Subcutaneous abdominal adipose tissue (tissue), 5 donors: Measurements from ENCODE around the gene FKBP1B.

Source experiments
- H3K27ac ChIP-seq: one replicate; pipeline ENCODE4 v1.7.0; 2013; ENCODE audit warnings: low read depth, mild to moderate bottlenecking, inconsistent platforms, low read length, moderate library complexity
- H3K27me3 ChIP-seq, 5 donors: one replicate each; pipeline ENCODE4 v1.7.0; 2013; ENCODE audit warnings: low read length in 5 of 5, inconsistent platforms in 1 of 5; ENCODE audit not compliant: control insufficient read depth in 5 of 5, insufficient read depth in 4 of 5
- H3K36me3 ChIP-seq, 5 donors: one replicate each; pipeline ENCODE4 v1.7.0; 2013; ENCODE audit warnings: low read length in 5 of 5; ENCODE audit not compliant: control insufficient read depth in 5 of 5, insufficient read depth in 5 of 5
- H3K4me1 ChIP-seq, 5 donors: one replicate each; pipeline ENCODE4 v1.7.0; 2013; ENCODE audit warnings: low read length in 5 of 5, mild to moderate bottlenecking in 3 of 5, moderate library complexity in 1 of 5; ENCODE audit not compliant: control insufficient read depth in 5 of 5, insufficient read depth in 5 of 5
- H3K4me3 ChIP-seq, 5 donors: one replicate each; pipeline ENCODE4 v1.7.0; 2013; ENCODE audit warnings: low read length in 5 of 5, low read depth in 1 of 5
- H3K9ac ChIP-seq, 5 donors: one replicate each; pipeline ENCODE4 v1.7.0; 2013; ENCODE audit warnings: low read length in 5 of 5, mild to moderate bottlenecking in 4 of 5, moderate library complexity in 3 of 5
- H3K9me3 ChIP-seq, 5 donors: one replicate each; pipeline ENCODE4 v1.7.0; 2013; ENCODE audit warnings: low read length in 5 of 5; ENCODE audit not compliant: control insufficient read depth in 5 of 5
- donor health status: healthy.
- donor health status: healthy.
- donor health status: healthy.
- donor health status: healthy.
- donor health status: healthy.

FKBP1B gene

GRCh38 chr2:24058564-24059271, 9.2 kb downstream of the FKBP1B start:
- H3K9ac ChIP-seq = no peak overlapping the region
- no peak overlapping the region for H3K27ac ChIP-seq
- H3K4me3 ChIP-seq = no peak overlapping the region
- H3K36me3 ChIP-seq = peaks cover 0 to 4% (median 0%) of the 10 kb centered on the region in 5 donors
- H3K4me1 ChIP-seq = no peaks in the 10 kb centered on the region
- no peaks in the 10 kb centered on the region for H3K27me3 ChIP-seq
- no peaks in the 10 kb centered on the region for H3K9me3 ChIP-seq

- Histone ChIP-seq H3K27me3 (no peaks in the 10 kb centered on the region), H3K9ac (peak overlapping the region in 1 of 5 donors; percentile 10), H3K9me3 (no peaks in the 10 kb centered on the region), H3K27ac (no peak overlapping the region), H3K36me3 (peaks cover 30 to 47% (median 37%) of the 10 kb centered on the region in 5 donors), H3K4me3 (no peak overlapping the region), H3K4me1 (no peaks in the 10 kb centered on the region)
Observed at GRCh38 chr2:24065341-24065740, 15.8 kb downstream of the FKBP1B start.

- no peaks in the 10 kb centered on the region for H3K9me3 ChIP-seq
- no peak overlapping the region for H3K9ac ChIP-seq
- peaks cover 0 to 17% (median 13%) of the 10 kb centered on the region in 5 donors for H3K4me1 ChIP-seq
- no peak overlapping the region for H3K27ac ChIP-seq
- H3K4me3 ChIP-seq = no peak overlapping the region
- H3K36me3 ChIP-seq = peaks cover 16 to 55% (median 39%) of the 10 kb centered on the region in 5 donors
- no peaks in the 10 kb centered on the region for H3K27me3 ChIP-seq
Observed at GRCh38 chr2:24072259-24072658, 22.7 kb downstream of the FKBP1B start.

- peaks cover 6 to 43% (median 29%) of the 10 kb centered on the region in 5 donors for H3K36me3 ChIP-seq
- H3K9me3 ChIP-seq = no peaks in the 10 kb centered on the region
- no peak overlapping the region for H3K9ac ChIP-seq
- H3K27ac ChIP-seq = no peak overlapping the region
- peaks cover 0 to 24% (median 20%) of the 10 kb centered on the region in 5 donors for H3K4me1 ChIP-seq
- no peak overlapping the region for H3K4me3 ChIP-seq
- no peaks in the 10 kb centered on the region for H3K27me3 ChIP-seq
Observed at GRCh38 chr2:24073816-24074215, 24.3 kb downstream of the FKBP1B start.

GRCh38 chr2:24075259-24075658, 25.7 kb downstream of the FKBP1B start:
- Histone ChIP-seq H3K4me1 (peaks cover 0 to 24% (median 20%) of the 10 kb centered on the region in 5 donors), H3K4me3 (peak overlapping the region; percentile 84 to 100 (median 96)), H3K36me3 (peaks cover 6 to 42% (median 27%) of the 10 kb centered on the region in 5 donors), H3K9ac (peak overlapping the region in 3 of 5 donors; percentile 74 to 92 (median 77)), H3K27me3 (no peaks in the 10 kb centered on the region), H3K9me3 (no peaks in the 10 kb centered on the region), H3K27ac (peak overlapping the region; percentile 85)

- no peaks in the 10 kb centered on the region for H3K27me3 ChIP-seq
- H3K9me3 ChIP-seq = no peaks in the 10 kb centered on the region
- peak within 1 kb of the TSS; percentile 22 to 92 (median 86) for H3K9ac ChIP-seq
- peak within 1 kb of the TSS; percentile 84 to 100 (median 96) for H3K4me3 ChIP-seq
- H3K36me3 ChIP-seq = peaks cover 6 to 47% (median 32%) of the 10 kb centered on the region in 5 donors
- H3K27ac ChIP-seq = peak within 1 kb of the TSS; percentile 85
- H3K4me1 ChIP-seq = peaks cover 0 to 24% (median 20%) of the 10 kb centered on the region in 5 donors
Observed at GRCh38 chr2:24075915-24076848, 26.6 kb downstream of the FKBP1B start, which contains the start of gene SF3B6. Gene SF3B6, minus strand, starts transcription at chr2:24076326. Its CDS starts 97 bp downstream, at chr2:24076229.

GRCh38 chr2:24076849-24077534, 27.5 kb downstream of the FKBP1B start:
- peaks cover 6 to 47% (median 33%) of the 10 kb centered on the region in 5 donors for H3K36me3 ChIP-seq
- H3K9ac ChIP-seq = peak overlapping the region; percentile 1 to 86 (median 75)
- H3K27ac ChIP-seq = peak overlapping the region; percentile 85
- H3K4me3 ChIP-seq = peak overlapping the region; percentile 70 to 98 (median 85)
- H3K9me3 ChIP-seq = no peaks in the 10 kb centered on the region
- H3K27me3 ChIP-seq = no peaks in the 10 kb centered on the region
- peaks cover 0 to 24% (median 20%) of the 10 kb centered on the region in 5 donors for H3K4me1 ChIP-seq

- H3K36me3 ChIP-seq = peaks cover 6 to 47% (median 30%) of the 10 kb centered on the region in 5 donors
- no peaks in the 10 kb centered on the region for H3K9me3 ChIP-seq
- no peaks in the 10 kb centered on the region for H3K27me3 ChIP-seq
- H3K4me1 ChIP-seq = peaks cover 0 to 24% (median 20%) of the 10 kb centered on the region in 5 donors
- H3K9ac ChIP-seq = peak overlapping the region; percentile 1 to 86 (median 75)
- H3K4me3 ChIP-seq = peak overlapping the region; percentile 70 to 98 (median 85)
- peak overlapping the region; percentile 85 for H3K27ac ChIP-seq
Observed at GRCh38 chr2:24077535-24077877, 28.0 kb downstream of the FKBP1B start.

- H3K27me3 ChIP-seq = no peaks in the 10 kb centered on the region
- H3K27ac ChIP-seq = peak overlapping the region; percentile 85
- H3K4me3 ChIP-seq = peak overlapping the region; percentile 70 to 98 (median 85)
- no peaks in the 10 kb centered on the region for H3K9me3 ChIP-seq
- H3K9ac ChIP-seq = peak overlapping the region; percentile 1 to 86 (median 75)
- H3K36me3 ChIP-seq = peaks cover 5 to 47% (median 30%) of the 10 kb centered on the region in 5 donors
- peaks cover 0 to 26% (median 20%) of the 10 kb centered on the region in 5 donors for H3K4me1 ChIP-seq
Observed at GRCh38 chr2:24077879-24078278, 28.3 kb downstream of the FKBP1B start.
